SK-N-SH (cell line): ENCODE data around the gene ATP6V1B1. TPM values are rescaled to one million over a fixed set of nuclear protein-coding genes. Genes with fewer than 3 reads are reported as not detected.

Source experiments
- CTCF ChIA-PET: fragments of 300-600, 350-600 bp; formaldehyde crosslinking; extraction: SDS; loops from one replicate; lab custom pipeline; 2021; lab: Yijun Ruan, JAX
- POLR2A ChIA-PET: fragments of 350-600 bp; sonication (Branson Sonifier 250); formaldehyde crosslinking; extraction: SDS; loops from one replicate; lab custom pipeline; 2020; ENCODE audit warnings: antibody characterized with exemption, inconsistent platforms; lab: Yijun Ruan, JAX
- DNase-seq: peaks from one replicate; pipeline ENCODE4 v3.0.0; 2012
- H2AFZ ChIP-seq: fragments of 200-600 bp; sonication (generic); 2 replicates; pipeline ENCODE4 v1.8.1; 2016; ENCODE audit warnings: antibody characterized with exemption, mild to moderate bottlenecking, low read depth
- H3F3A ChIP-seq: fragments of 200-600 bp; sonication (generic); replicated peaks from 2 replicates; pipeline ENCODE3; 2016; ENCODE audit warnings: antibody characterized with exemption, mild to moderate bottlenecking; ENCODE audit not compliant: insufficient read depth
- H3K27ac ChIP-seq, 2 experiments: fragments of 200-500 bp in 1 of 2; fragments of 200-600 bp in 1 of 2; sonication (Bioruptor generic) in 1 of 2; sonication (generic), shearing (Covaris generic) in 1 of 2; 2 replicates each; pipeline versions ENCODE4 v1.5.1 to v1.6.1; 2014 to 2016; ENCODE audit warnings: low read depth in 2 of 2, inconsistent platforms in 1 of 2, low read length in 1 of 2, mild to moderate bottlenecking in 1 of 2, mixed read lengths in 1 of 2
- H3K27me3 ChIP-seq: fragments of 200-600 bp; sonication (generic), shearing (Covaris generic); 2 replicates; pipeline ENCODE4 v1.6.1; 2016; ENCODE audit warnings: mixed run types; ENCODE audit not compliant: insufficient read depth
- H3K36me3 ChIP-seq, 2 experiments: fragments of 200-500 bp in 1 of 2; fragments of 200-600 bp in 1 of 2; sonication (Bioruptor generic) in 1 of 2; sonication (generic) in 1 of 2; replicated peaks in 1 of 2; 2 replicates each; pipeline versions ENCODE3 to v1.5.1; 2014 to 2016; ENCODE audit warnings: low read length in 1 of 2, mild to moderate bottlenecking in 1 of 2; ENCODE audit not compliant: insufficient read depth in 2 of 2, control insufficient read depth in 1 of 2
- H3K4me1 ChIP-seq, 2 experiments: fragments of 200-500 bp in 1 of 2; fragments of 200-600 bp in 1 of 2; sonication (Bioruptor generic) in 1 of 2; sonication (generic), shearing (Covaris generic) in 1 of 2; 2 replicates each; pipeline versions ENCODE4 v1.5.1 to v1.6.1; 2014 to 2016; ENCODE audit warnings: low read depth in 1 of 2, low read length in 1 of 2, mixed run types in 1 of 2; ENCODE audit not compliant: insufficient read depth in 2 of 2, control insufficient read depth in 1 of 2
- H3K4me2 ChIP-seq: fragments of 200-600 bp; sonication (generic), shearing (Covaris generic); 2 replicates; pipeline ENCODE4 v1.6.1; 2017; ENCODE audit warnings: mixed run types
- H3K4me3 ChIP-seq, 2 experiments: fragments of 200-500 bp in 1 of 2; fragments of 200-600 bp in 1 of 2; sonication (Bioruptor generic) in 1 of 2; sonication (generic), shearing (Covaris generic) in 1 of 2; 2 replicates each; pipeline versions ENCODE4 v1.5.1 to v1.8.1; 2014 to 2016; ENCODE audit warnings: low read depth in 2 of 2, inconsistent platforms in 1 of 2, low read length in 1 of 2, mild to moderate bottlenecking in 1 of 2, mixed read lengths in 1 of 2, moderate library complexity in 1 of 2
- H3K79me2 ChIP-seq: fragments of 200-600 bp; sonication (generic); 2 replicates; pipeline ENCODE4 v1.8.1; 2017; ENCODE audit warnings: mild to moderate bottlenecking; ENCODE audit not compliant: insufficient read depth
- H3K9ac ChIP-seq: fragments of 200-600 bp; sonication (generic); 2 replicates; pipeline ENCODE4 v1.6.1; 2017; ENCODE audit warnings: mixed run types
- H3K9me2 ChIP-seq: fragments of 200-600 bp; sonication (generic); 2 replicates; pipeline ENCODE4 v1.6.1; 2017; ENCODE audit warnings: mixed run types
- H3K9me3 ChIP-seq: fragments of 200-600 bp; sonication (generic); 2 replicates; pipeline ENCODE4 v1.6.1; 2017; ENCODE audit warnings: mixed run types, mild to moderate bottlenecking, moderate library complexity
- H4K20me1 ChIP-seq: fragments of 200-600 bp; sonication (generic); 2 replicates; pipeline ENCODE4 v1.6.1; 2017; ENCODE audit warnings: mild to moderate bottlenecking, mixed run types; ENCODE audit not compliant: insufficient read depth
- ELF1 ChIP-seq: IDR thresholded peaks from 2 replicates; pipeline ENCODE4 v1.4.0; 2012
- MAX ChIP-seq: IDR thresholded peaks from 2 replicates; pipeline ENCODE4 v1.4.0; 2012; ENCODE audit warnings: low read depth
- NRF1 ChIP-seq: IDR thresholded peaks from 2 replicates; pipeline ENCODE4 v1.6.1; 2012; ENCODE audit warnings: low read depth, mild to moderate bottlenecking, low read length
- PBX3 ChIP-seq: IDR thresholded peaks from 2 replicates; pipeline ENCODE4; 2012
- POLR2AphosphoS5 ChIP-seq: IDR thresholded peaks from 2 replicates; pipeline ENCODE4 v1.6.1; 2012; ENCODE audit warnings: low read depth, low read length
- USF2 ChIP-seq: fragments of 150-350 bp; IDR thresholded peaks from 2 replicates; pipeline ENCODE4 v1.6.1; 2017; ENCODE audit warnings: antibody characterized with exemption, low read length, low read depth, borderline replicate concordance
- WGBS: methylation state at CpG from one replicate; pipeline ENCODE4 v1.1.6; 2017; ENCODE audit warnings: low lambda C conversion rate; 5-methylcytosine and 5-hydroxymethylcytosine counted together
- polyA plus RNA-seq, 3 experiments: library from polyadenylated mRNA; depleted of rRNA; stranded (reverse); fragments of >200 nt; gene quantifications; 2 replicates each; pipeline ENCODE4 v1.2.3, GENCODE V29; 2012
- TF ChIP-seq, protein P1 (sequence below): IDR thresholded peaks from 2 replicates; pipeline ENCODE4 v1.4.0; 2012; ENCODE audit warnings: low read depth, borderline replicate concordance

ATP6V1B1 gene
- polyA plus RNA-seq, 1 of the 3 experiments (the other 2 are of a cell fraction), result 4.9 TPM

DNA sequence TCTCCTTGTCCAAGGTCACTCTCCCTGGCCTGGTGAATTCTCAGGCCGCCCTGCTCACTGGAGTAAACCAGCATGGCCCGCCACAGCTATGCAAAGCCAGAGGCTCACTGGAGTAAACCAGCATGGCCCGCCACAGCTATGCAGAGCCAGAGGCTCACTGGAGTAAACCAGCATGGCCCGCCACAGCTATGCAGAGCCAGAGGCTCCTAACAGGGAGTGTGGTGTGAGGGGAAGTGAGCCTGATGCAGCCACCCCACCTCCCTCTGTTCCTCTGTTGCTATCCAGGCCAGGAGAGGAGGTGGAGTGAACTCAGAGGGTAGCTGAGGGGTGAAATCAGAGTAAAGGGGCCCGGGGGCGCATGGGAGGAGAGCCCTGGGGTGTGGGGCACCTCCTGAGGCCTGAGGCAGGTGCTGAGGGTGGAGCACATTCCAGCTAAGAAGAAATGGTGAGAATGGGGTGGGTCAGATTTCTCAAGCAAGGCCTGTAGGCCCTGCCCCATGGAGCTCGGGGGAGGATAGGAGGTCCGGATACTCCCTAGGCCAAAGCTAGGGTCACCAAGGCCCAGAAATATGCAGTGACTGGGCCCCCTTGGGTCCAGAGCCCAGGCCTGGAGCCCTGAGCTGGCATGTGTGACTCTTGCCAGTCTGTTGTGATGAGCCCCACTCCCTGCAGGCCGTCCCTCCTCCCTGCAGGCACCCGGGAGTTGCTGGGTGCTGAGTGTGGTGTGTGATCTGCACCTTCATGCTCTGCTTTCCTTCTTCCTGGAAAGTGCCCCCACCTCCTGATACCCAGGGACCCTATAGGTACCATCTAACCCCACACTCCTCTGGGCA lies 1.5 kb downstream of the ATP6V1B1 start:
- no peak overlapping the region for H3K4me2 ChIP-seq
- no peaks in the 10 kb centered on the region for H3K9me2 ChIP-seq
- no peak overlapping the region for H3K9ac ChIP-seq
- no peaks in the 10 kb centered on the region for H3K79me2 ChIP-seq
- 79% methylated on average over 6 of the region's 10 CpGs for WGBS
- TF ChIP-seq PBX3, result no peak
- TF ChIP-seq, protein P1, sequence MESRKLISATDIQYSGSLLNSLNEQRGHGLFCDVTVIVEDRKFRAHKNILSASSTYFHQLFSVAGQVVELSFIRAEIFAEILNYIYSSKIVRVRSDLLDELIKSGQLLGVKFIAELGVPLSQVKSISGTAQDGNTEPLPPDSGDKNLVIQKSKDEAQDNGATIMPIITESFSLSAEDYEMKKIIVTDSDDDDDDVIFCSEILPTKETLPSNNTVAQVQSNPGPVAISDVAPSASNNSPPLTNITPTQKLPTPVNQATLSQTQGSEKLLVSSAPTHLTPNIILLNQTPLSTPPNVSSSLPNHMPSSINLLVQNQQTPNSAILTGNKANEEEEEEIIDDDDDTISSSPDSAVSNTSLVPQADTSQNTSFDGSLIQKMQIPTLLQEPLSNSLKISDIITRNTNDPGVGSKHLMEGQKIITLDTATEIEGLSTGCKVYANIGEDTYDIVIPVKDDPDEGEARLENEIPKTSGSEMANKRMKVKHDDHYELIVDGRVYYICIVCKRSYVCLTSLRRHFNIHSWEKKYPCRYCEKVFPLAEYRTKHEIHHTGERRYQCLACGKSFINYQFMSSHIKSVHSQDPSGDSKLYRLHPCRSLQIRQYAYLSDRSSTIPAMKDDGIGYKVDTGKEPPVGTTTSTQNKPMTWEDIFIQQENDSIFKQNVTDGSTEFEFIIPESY, result no peak
- H3F3A ChIP-seq, result no peaks in the 10 kb centered on the region
- DNase-seq, result no peak
- no peaks in the 10 kb centered on the region for H4K20me1 ChIP-seq
- no peak overlapping the region for H3K27ac ChIP-seq
- no peaks in the 10 kb centered on the region for H3K36me3 ChIP-seq
- no peak overlapping the region for H2AFZ ChIP-seq
- H3K27me3 ChIP-seq, result no peaks in the 10 kb centered on the region
- POLR2A ChIA-PET, result no interaction called here
- no peak overlapping the region for H3K4me3 ChIP-seq
- CTCF ChIA-PET, result interaction anchor here (2.1 to 7.5 kb wide), 3 partner anchors 10 to 66 kb away, joined by 5 to 79 read pairs (median 20); no protein-coding TSS in a partner anchor
- peaks cover 0 to 5% of the 10 kb centered on the region in 2 experiments; a peak in 1 of 4 replicates for H3K4me1 ChIP-seq
- H3K9me3 ChIP-seq, result no peaks in the 10 kb centered on the region

GRCh38 chr2:70937866-70938585 lies 2.3 kb downstream of the ATP6V1B1 start:
- Histone ChIP-seq H3K9ac (no peak overlapping the region), H3K9me3 (no peaks in the 10 kb centered on the region), H3F3A (no peaks in the 10 kb centered on the region), H2AFZ (no peak overlapping the region), H3K4me3 (no peak overlapping the region), H3K79me2 (no peaks in the 10 kb centered on the region), H3K27me3 (no peaks in the 10 kb centered on the region), H3K4me2 (no peak overlapping the region), H3K4me1 (peaks cover 0 to 12% of the 10 kb centered on the region in 2 experiments; a peak in 1 of 4 replicates), H4K20me1 (no peaks in the 10 kb centered on the region), H3K36me3 (no peaks in the 10 kb centered on the region), H3K9me2 (no peaks in the 10 kb centered on the region), H3K27ac (no peak overlapping the region)
- WGBS, result 95% methylated on average over 3 of the region's 10 CpGs
- ChIA-PET CTCF (interaction anchor here (1.3 to 7.5 kb wide), 4 partner anchors 9 to 75 kb away, joined by 5 to 79 read pairs (median 13); no protein-coding TSS in a partner anchor), POLR2A (no interaction called here)
- no peak for DNase-seq
- TF ChIP-seq USF2 (no peak), NRF1 (no peak), MAX (no peak), ELF1 (no peak), POLR2AphosphoS5 (no peak)
